Liver (tissue), 9 donors: ENCODE measurements around the gene STXBP6. TPM values are rescaled to one million over a fixed set of nuclear protein-coding genes. Genes with fewer than 3 reads are reported as not detected.

Experiments used
- DNase-seq: peaks from one replicate; pipeline ENCODE4 v3.0.0-alpha.2; 2017; ENCODE audit warnings: low spot score
- H3K27ac ChIP-seq, 2 donors: one replicate each; pipeline ENCODE4 v1.7.0; 2013; ENCODE audit warnings: inconsistent platforms in 2 of 2, low read length in 2 of 2, control low read depth in 1 of 2, low read depth in 1 of 2, mild to moderate bottlenecking in 1 of 2
- H3K27me3 ChIP-seq, 4 donors: one replicate each; pipeline versions ENCODE4 v1.6.1 to v1.7.0; 2013; ENCODE audit warnings: low read length in 3 of 4, inconsistent platforms in 1 of 4, mild to moderate bottlenecking in 1 of 4, moderate library complexity in 1 of 4; ENCODE audit not compliant: control insufficient read depth in 4 of 4, insufficient read depth in 4 of 4
- H3K36me3 ChIP-seq, 4 donors: one replicate each; pipeline versions ENCODE4 v1.6.1 to v1.7.0; 2013; ENCODE audit warnings: low read length in 3 of 4, mild to moderate bottlenecking in 3 of 4, low read depth in 1 of 4, moderate library complexity in 1 of 4; ENCODE audit not compliant: control insufficient read depth in 4 of 4, insufficient read depth in 3 of 4
- H3K4me1 ChIP-seq, 4 donors: one replicate each; pipeline versions ENCODE4 v1.6.1 to v1.7.0; 2013; ENCODE audit warnings: low read length in 3 of 4, mild to moderate bottlenecking in 3 of 4, moderate library complexity in 1 of 4; ENCODE audit not compliant: control insufficient read depth in 4 of 4, insufficient read depth in 4 of 4
- H3K4me3 ChIP-seq, 3 donors: one replicate each; pipeline versions ENCODE4 v1.6.1 to v1.7.0; 2013; ENCODE audit warnings: low read length in 3 of 3, control low read depth in 1 of 3, low read depth in 1 of 3, mild to moderate bottlenecking in 1 of 3
- H3K9ac ChIP-seq, 2 donors: one replicate each; pipeline ENCODE4 v1.7.0; 2013; ENCODE audit warnings: low read length in 2 of 2, mild to moderate bottlenecking in 2 of 2, moderate library complexity in 2 of 2, control low read depth in 1 of 2, low read depth in 1 of 2
- H3K9me3 ChIP-seq, 4 donors: one replicate each; pipeline versions ENCODE4 v1.6.1 to v1.7.0; 2013; ENCODE audit warnings: low read length in 3 of 4; ENCODE audit not compliant: control insufficient read depth in 4 of 4
- CTCF ChIP-seq: fragments of 150-350 bp; IDR thresholded peaks from 2 replicates; pipeline ENCODE4 v1.5.1; 2017; ENCODE audit warnings: improper control_type of control experiment, low read depth, low read length; ENCODE audit not compliant: missing input control
- EGR1 ChIP-seq, 2 donors: IDR thresholded peaks; 2 replicates each; pipeline ENCODE4 v1.6.1; 2016 to 2018; ENCODE audit warnings: antibody characterized with exemption in 2 of 2, low read depth in 2 of 2
- FOXA1 ChIP-seq: IDR thresholded peaks from 2 replicates; pipeline ENCODE4 v1.6.1; 2016; ENCODE audit warnings: antibody characterized with exemption
- FOXA2 ChIP-seq: IDR thresholded peaks from 2 replicates; pipeline ENCODE4 v1.6.1; 2016; ENCODE audit warnings: antibody characterized with exemption
- GABPA ChIP-seq, 2 donors: IDR thresholded peaks in 1 of 2; conservative IDR thresholded peaks in 1 of 2; 2 replicates each; pipeline ENCODE4 v1.6.1; 2016; ENCODE audit warnings: antibody characterized with exemption in 2 of 2, mild to moderate bottlenecking in 1 of 2, moderate library complexity in 1 of 2
- HNF4A ChIP-seq, 2 donors: conservative IDR thresholded peaks; 2 replicates each; pipeline ENCODE4 v1.6.1; 2016; ENCODE audit warnings: antibody characterized with exemption in 2 of 2, mild to moderate bottlenecking in 2 of 2
- HNF4G ChIP-seq: IDR thresholded peaks from 2 replicates; pipeline ENCODE4 v1.6.1; 2016; ENCODE audit warnings: antibody characterized with exemption
- JUND ChIP-seq, 2 donors: IDR thresholded peaks; 2 replicates each; pipeline ENCODE4 v1.6.1; 2016; ENCODE audit warnings: antibody characterized with exemption in 2 of 2
- NR2F2 ChIP-seq: IDR thresholded peaks from 2 replicates; pipeline ENCODE4 v1.6.1; 2016; ENCODE audit warnings: antibody characterized with exemption
- RAD21 ChIP-seq, 2 donors: IDR thresholded peaks; 2 replicates each; pipeline ENCODE4 v1.6.1; 2016; ENCODE audit warnings: antibody characterized with exemption in 2 of 2, mild to moderate bottlenecking in 2 of 2
- REST ChIP-seq: IDR thresholded peaks from 2 replicates; pipeline ENCODE4 v1.6.1; 2016; ENCODE audit warnings: antibody characterized with exemption, mild to moderate bottlenecking
- RXRA ChIP-seq, 2 donors: IDR thresholded peaks; 2 replicates each; pipeline ENCODE4 v1.6.1; 2017 to 2018; ENCODE audit warnings: antibody characterized with exemption in 2 of 2, mild to moderate bottlenecking in 1 of 2
- SP1 ChIP-seq: IDR thresholded peaks from 2 replicates; pipeline ENCODE4 v1.6.1; 2018; ENCODE audit warnings: antibody characterized with exemption, mild to moderate bottlenecking
- TAF1 ChIP-seq: conservative IDR thresholded peaks from 2 replicates; pipeline ENCODE4 v1.6.1; 2016; ENCODE audit warnings: antibody characterized with exemption, mild to moderate bottlenecking
- YY1 ChIP-seq: IDR thresholded peaks from 2 replicates; pipeline ENCODE4 v1.6.1; 2016; ENCODE audit warnings: antibody characterized with exemption, mild to moderate bottlenecking
- WGBS: extraction: QIAGEN DNeasy Blood & Tissue Kit; methylation state at CpG from one replicate; pipeline ENCODE4 v1.1.7; 2013; 5-methylcytosine and 5-hydroxymethylcytosine counted together
- polyA plus RNA-seq, 2 donors: library from polyadenylated mRNA; stranded (reverse) in 1 of 2; unstranded in 1 of 2; fragments of 200-250 nt in 1 of 2; fragments of >200 nt in 1 of 2; fragmentation: Nextera tagmentation in 1 of 2; extraction: Ambion mirVana in 1 of 2; gene quantifications; one replicate each; pipeline versions ENCODE4 v1.2.1 to v1.2.3, GENCODE V29; 2013 to 2015
- total RNA-seq, 2 donors: library from RNA; depleted of rRNA; stranded (reverse); fragments of >200 nt; gene quantifications; one replicate each; pipeline ENCODE4 v1.2.3, GENCODE V29; 2014
- TF ChIP-seq, protein P1 (sequence below): IDR thresholded peaks from 2 replicates; pipeline ENCODE4 v1.6.1; 2016; ENCODE audit warnings: antibody characterized with exemption
- TF ChIP-seq, protein P2 (sequence below): IDR thresholded peaks from 2 replicates; pipeline ENCODE4 v1.6.1; 2016; ENCODE audit warnings: antibody characterized with exemption
- TF ChIP-seq, protein P3 (sequence below): IDR thresholded peaks from 2 replicates; pipeline ENCODE4 v1.6.1; 2016; ENCODE audit warnings: antibody characterized with exemption
- donor health status: healthy.
- donor health status: healthy.
- donor health status: healthy.
- donor health status: healthy.
- donor health status: healthy.

STXBP6 gene
- total and polyA plus RNA-seq, 4 donors, result 1.4 to 3.8 (median 1.8) TPM

DNA sequence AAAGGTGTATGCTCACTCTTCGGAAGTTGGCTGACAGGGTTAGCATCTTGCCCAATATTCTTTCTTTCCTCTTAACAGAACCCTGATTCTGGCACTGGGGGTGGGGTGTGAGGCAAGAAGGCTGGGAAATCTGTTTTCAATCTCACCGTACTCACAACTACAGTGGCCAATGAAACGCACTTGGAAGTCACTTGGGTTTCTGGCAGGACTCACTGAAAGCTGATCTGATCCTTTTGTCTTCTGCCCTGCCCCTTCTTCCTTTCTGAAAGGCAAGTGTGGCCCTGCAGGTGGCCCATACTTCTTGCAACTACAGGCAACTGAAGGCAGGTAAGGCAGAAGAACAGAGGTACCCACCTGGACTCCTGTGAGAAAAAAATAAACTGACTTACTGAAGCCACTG, 106.9 kb downstream of the STXBP6 start:
- TF ChIP-seq SP1 (no peak), HNF4A (conservative IDR thresholded peaks at IDR 0.05) (no peak), YY1 (no peak), FOXA1 (no peak), NR2F2 (no peak), FOXA2 (no peak), RAD21 (IDR thresholded peaks at IDR 0.05) (no peak), JUND (IDR thresholded peaks at IDR 0.05) (no peak), HNF4G (no peak), EGR1 (IDR thresholded peaks at IDR 0.05; ENCODE audit: low read depth in 2 of 2) (no peak), TAF1 (no peak), CTCF (no peak), REST (no peak), GABPA (IDR thresholded peaks at IDR 0.05 in 1 of 2, conservative IDR thresholded peaks at IDR 0.05 in 1 of 2) (no peak)
- TF ChIP-seq, protein P1, sequence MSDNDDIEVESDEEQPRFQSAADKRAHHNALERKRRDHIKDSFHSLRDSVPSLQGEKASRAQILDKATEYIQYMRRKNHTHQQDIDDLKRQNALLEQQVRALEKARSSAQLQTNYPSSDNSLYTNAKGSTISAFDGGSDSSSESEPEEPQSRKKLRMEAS, result no peak
- TF ChIP-seq, protein P2, sequence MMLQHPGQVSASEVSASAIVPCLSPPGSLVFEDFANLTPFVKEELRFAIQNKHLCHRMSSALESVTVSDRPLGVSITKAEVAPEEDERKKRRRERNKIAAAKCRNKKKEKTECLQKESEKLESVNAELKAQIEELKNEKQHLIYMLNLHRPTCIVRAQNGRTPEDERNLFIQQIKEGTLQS, result no peak
- TF ChIP-seq, protein P3, sequence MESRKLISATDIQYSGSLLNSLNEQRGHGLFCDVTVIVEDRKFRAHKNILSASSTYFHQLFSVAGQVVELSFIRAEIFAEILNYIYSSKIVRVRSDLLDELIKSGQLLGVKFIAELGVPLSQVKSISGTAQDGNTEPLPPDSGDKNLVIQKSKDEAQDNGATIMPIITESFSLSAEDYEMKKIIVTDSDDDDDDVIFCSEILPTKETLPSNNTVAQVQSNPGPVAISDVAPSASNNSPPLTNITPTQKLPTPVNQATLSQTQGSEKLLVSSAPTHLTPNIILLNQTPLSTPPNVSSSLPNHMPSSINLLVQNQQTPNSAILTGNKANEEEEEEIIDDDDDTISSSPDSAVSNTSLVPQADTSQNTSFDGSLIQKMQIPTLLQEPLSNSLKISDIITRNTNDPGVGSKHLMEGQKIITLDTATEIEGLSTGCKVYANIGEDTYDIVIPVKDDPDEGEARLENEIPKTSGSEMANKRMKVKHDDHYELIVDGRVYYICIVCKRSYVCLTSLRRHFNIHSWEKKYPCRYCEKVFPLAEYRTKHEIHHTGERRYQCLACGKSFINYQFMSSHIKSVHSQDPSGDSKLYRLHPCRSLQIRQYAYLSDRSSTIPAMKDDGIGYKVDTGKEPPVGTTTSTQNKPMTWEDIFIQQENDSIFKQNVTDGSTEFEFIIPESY, result no peak
- H3K4me1 ChIP-seq, result no peaks in the 10 kb centered on the region
- no peak overlapping the region for H3K4me3 ChIP-seq
- no peaks in the 10 kb centered on the region for H3K27me3 ChIP-seq
- 86% methylated on average over 3 of the region's 3 CpGs for WGBS
- H3K27ac ChIP-seq, result no peak overlapping the region
- H3K36me3 ChIP-seq, result no peaks in the 10 kb centered on the region
- H3K9me3 ChIP-seq, result no peaks in the 10 kb centered on the region
- no peak for DNase-seq
- no peak overlapping the region for H3K9ac ChIP-seq

GRCh38 chr14:24941719-24942118, 108.2 kb downstream of the STXBP6 start:
- Histone ChIP-seq H3K27me3 (no peaks in the 10 kb centered on the region), H3K9ac (no peak overlapping the region), H3K36me3 (no peaks in the 10 kb centered on the region), H3K4me1 (no peaks in the 10 kb centered on the region), H3K27ac (no peak overlapping the region), H3K4me3 (no peak overlapping the region), H3K9me3 (no peaks in the 10 kb centered on the region)
- no peak for TF ChIP-seq FOXA1
- no peak for TF ChIP-seq RAD21 (IDR thresholded peaks at IDR 0.05)
- TF ChIP-seq EGR1 (IDR thresholded peaks at IDR 0.05; ENCODE audit: low read depth in 2 of 2), result no peak
- TF ChIP-seq HNF4A (conservative IDR thresholded peaks at IDR 0.05), result no peak
- no peak for TF ChIP-seq HNF4G
- TF ChIP-seq, protein P1, result no peak
- TF ChIP-seq, protein P3, result no peak
- no peak for TF ChIP-seq SP1
- no peak for TF ChIP-seq CTCF
- TF ChIP-seq, protein P2, result no peak
- TF ChIP-seq GABPA (IDR thresholded peaks at IDR 0.05 in 1 of 2, conservative IDR thresholded peaks at IDR 0.05 in 1 of 2), result no peak
- no peak for TF ChIP-seq FOXA2
- TF ChIP-seq TAF1, result no peak
- no peak for TF ChIP-seq YY1
- TF ChIP-seq RXRA (IDR thresholded peaks at IDR 0.05), result no peak
- no peak for TF ChIP-seq NR2F2
- DNase-seq, result no peak
- WGBS, result 90% methylated on average over 1 of the region's 1 CpG
